HG02973 (cell line): Measurements from ENCODE around the gene RAB3B.
"Not testable (repeated sequence)": the region's sequence is repeated elsewhere in the genome, so short reads cannot be mapped to it uniquely, and the experiment has no call there.

ENCODE experiments used
- ATAC-seq: cut with Tn5 transposase; IDR thresholded peaks from one replicate; pipeline ENCODE4 v1.9.1; 2021; ENCODE audit warnings: moderate library complexity; ENCODE audit not compliant: unreplicated experiment

RAB3B gene

DNA sequence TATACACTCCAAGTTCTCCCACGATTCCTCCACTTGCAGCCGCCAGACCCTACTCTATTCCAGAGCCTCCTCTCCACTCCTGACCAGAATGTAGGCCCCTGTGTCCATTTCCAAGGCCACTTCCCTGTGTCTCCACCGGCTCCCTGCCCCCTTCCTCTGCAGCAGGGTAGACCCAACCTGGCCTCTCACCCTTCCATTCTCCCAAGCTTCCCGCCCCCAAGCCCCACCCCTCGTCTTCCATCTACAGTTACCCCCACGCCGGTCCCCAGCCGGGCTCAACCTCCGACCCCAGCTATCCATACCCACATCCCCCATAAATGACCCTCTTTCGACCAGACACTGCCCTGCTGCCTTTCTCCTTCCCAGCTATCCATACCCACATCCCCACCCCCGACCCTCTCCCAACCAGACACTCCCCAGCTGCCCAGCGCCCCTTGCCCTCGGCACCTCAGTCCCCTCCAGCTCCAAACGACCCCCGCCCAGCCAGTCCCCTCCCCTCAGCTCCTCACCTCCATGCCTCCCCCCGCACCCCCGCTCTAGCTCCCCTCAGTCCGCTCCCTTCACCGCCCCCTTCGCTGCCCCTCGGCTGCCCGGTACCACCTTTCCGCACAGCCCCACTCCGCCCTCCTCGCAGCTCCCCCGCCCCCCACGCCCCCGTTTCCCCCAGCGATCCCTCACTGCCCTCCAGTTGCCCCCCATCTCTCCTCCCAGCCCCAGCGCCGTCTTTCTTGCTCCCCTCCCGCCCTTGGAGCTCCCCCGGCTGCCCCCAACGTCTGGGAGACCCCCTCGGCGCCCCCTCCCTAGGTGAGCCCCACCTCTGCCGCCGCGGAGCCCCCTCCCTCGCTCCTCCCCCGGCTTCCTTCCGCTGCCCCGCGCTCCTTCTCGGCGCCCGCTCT is 670 bp downstream of the RAB3B start:
- ATAC-seq = no peak

DNA sequence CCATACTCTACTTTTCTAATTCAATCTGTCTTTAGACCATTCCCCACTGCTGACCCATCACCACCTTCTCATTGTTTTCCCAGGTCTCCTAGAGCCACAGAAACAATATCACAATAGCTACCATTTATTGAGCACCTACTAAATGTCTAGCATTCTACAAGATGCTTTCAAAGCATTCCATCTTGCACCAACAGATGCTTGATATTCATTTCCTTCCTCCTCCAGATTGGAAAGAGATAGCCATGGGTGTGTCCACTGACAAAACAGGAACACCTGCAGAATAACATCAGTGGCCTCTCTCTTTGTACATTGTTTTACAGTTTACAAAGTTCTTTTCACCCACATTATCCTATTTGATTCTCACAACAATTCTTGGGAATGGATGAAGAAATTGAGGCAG is 2.2 kb downstream of the RAB3B start:
- no peak for ATAC-seq

DNA sequence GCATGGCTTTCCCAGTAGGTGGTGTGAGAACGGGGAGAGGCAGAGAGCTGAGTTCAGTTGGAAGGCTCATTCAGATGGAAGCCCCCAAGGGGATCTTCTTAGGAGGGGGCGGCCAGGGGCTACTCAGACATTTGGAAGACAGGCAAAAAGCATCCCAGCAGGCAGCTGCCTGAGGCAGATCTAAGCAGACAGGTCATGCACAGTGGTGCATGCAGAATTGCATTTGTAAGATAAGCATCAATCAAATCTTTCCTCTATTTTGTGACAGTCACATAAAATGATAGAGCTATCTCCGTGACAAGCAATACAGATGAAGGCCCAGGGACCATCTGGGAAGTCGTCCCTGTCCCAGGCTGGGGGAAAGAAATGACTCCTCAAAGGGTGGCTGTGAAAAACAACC is 3.8 kb downstream of the RAB3B start:
- ATAC-seq = no peak

DNA sequence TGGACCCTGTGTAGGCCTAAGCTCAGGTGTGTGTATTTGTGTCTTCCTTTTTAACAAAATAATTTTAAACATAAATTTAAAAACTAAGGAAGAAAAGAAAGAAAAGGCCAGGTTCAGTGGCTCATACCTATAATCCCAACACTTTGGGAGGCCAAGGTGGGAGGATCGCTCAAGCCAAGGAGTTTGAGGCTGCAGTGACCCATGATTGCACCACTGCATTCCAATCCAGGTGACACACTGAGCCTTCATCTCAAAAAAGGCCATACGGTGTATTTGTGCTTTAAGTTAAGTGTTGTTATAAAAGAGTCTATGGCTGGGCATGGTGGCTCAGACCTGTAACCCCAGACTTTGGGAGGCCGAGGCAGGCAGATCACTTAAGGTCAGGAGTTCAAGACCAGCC is 8.3 kb downstream of the RAB3B start:
- ATAC-seq = no peak

DNA sequence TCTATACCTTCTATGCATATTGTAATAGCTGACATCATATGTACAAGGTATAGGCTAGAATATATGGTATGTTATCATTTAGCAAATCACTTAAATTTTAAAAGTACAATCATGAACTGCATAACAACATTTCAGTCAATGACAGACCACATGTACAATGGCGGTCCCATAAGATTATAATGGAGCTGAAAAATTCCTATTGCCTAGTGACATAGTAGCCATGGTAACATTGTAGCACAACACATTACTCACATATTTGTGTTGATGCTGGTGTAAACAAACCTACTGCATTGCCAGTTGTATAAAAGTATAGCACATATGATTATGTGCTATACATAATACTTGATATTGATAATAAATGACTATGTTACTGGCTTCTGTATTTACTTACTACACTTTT is 8.9 kb downstream of the RAB3B start:
- no peak for ATAC-seq

DNA sequence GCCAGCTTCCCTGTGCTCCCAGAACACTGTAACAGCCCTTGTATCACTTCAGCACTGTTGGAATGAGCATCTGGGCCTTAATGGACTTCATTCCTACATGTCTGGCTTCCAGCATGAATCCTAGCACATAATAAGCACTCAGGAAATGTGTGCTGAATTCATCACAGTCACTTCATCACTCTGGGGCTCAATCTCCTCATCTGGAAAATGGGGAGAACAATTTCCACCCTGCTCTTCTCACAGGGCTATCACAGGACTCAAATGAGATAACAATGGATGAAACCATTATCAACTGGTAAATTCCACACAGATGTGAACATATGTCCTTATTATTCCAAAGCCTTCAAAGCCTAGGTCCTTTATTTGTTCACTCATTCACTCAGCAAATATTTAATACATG is 12.4 kb downstream of the RAB3B start:
- ATAC-seq = no peak

DNA sequence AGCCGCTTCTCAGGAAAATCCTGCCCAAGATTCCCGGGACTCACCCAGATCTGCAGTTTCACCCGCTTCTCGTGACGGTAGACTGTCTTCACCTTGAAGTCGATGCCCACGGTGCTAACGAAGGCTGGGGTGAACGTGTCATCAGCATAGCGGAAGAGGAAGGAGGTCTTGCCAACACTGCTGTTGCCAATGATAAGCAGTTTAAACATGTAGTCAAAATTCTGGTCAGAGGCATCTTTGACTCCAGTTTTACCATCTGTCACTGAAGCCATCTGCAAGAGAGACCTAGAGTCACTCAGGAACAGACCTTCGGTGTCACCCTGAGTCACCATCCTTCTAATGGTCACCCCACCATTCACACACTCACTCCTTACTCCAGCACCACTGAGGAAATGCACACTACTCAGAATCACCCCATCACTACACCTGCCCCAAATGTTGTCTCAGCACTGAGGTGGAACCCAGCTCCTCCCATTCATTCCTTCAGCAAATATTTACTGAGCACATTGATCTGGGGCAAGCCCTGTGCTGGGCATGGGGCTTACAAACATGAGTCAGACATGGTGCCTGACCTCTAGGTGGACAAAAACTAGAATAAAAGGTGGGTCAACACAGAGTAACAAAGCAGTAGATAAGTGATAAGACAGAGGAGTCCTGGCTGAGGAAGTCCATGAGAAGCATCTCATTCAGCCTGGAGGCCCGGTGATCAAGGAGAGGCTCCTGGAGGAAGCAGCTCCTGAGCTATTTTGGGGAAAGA is 13.5 kb downstream of the RAB3B start:
- ATAC-seq = no peak

DNA sequence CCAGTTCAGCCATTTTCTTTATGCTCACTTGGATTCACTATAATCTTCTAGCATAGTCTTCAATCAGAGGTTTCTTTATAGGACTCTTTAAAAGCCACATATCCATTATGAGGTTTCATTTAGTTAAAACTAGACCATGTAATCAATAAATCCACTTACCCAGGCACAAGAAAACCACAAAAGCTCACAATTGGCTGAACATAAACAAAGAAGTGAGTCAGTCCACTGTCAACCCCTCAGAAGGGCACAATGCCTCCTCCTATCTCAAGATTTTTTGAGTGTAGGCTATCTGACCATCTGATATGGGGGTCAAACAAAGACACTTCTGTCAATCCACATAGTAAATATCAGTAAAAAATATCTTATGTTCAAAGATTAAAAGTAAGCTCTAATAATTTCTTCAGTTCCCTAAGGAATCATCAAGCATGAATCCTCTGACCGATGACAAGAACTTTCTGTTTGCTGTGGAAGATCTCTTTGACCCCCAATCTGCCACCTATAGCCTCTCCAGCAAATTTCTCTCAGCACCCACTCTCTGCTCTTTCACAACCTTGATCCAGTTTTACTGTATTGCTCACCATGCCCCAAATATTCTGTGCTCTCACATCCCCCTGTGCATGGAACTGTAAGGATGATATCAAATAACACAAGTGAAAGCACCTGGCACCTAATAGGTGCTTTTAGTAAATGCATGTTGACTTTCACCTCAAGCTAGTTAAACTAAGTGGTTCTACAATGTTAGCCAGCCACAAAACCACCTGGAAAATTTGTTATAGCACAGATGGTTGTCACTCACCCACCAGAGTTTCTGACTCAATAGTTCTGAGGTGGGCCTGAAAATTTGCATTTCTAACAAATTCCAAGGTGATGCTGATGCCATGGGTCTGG is 16.7 kb downstream of the RAB3B start:
- ATAC-seq = no peak

DNA sequence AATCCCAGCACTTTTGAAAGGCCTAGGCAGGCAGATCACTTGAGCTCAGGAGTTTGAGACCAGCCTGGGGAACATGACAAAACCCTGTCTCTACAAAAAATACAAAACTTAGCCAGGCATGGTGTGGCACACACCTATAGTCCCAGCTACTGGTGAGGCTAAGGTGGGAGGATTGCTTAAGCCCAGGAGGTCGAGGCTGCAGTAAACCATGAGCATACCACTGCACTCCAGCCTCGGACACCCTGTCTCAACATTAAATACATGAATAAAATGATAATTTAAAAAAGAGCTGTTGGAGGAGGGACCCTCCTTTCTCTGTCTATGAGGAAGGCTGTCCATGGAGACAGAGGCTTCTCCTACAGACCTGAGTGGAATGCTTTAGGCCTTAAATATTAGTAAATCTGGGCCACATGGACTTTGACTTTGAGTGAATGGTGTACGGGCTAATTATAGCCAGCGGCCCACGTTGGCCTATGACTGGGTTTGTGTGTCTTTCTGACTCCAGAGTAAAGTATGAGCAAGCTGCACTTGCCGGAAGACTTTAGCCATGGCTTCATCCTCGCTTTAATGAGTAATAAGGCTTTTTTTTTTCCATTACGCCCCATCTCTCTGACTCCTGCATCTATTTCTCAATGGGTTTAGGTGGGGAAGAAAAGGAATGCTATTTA is 21.3 kb downstream of the RAB3B start:
- ATAC-seq = no peak

DNA sequence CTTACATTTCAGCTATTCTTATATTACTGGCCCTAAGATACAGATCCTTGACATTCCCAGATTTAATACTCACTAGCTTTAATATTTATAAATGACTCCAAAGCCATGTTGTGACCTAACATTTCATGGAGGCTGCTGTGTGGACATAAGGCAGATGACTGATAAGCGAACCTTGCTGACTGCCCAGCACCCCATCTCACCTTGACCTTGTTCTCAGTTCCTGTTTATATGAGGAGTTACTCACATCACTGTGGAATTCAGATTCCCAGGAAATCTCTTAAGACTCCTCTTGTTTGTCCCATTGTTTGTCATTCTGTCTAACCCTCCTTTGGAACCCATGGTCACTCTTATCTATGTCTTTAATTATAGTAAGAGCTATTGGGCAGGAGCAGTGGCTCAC is 21.9 kb downstream of the RAB3B start:
- ATAC-seq = no peak

DNA sequence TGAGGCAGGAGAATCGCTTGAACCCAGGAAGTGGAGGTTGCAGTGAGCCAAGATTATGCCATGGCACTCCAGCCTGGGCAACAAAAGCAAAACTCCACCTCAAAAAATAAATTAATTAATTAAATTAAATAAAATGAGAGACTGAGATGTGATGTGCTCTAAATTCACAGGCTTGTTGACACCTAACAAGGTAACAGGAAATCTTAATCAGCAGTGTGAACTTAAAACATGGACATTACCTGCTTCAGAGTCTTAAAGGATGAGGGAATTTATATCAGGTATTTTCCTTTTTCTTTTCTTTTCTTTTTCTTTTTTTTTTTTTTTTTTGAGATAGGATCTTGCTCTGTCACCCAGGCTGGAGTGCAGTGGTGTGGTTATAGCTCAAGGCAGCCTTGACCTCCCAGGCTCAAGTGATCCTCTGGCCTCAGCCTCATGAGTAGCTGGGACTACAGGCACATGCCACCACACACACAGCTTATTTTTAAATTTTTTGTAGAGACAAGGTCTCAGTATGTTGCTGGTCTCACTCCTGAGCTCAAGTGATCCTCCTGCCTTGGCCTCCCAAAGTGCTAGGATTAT is 23.2 kb downstream of the RAB3B start:
- not testable (repeated sequence) for ATAC-seq

DNA sequence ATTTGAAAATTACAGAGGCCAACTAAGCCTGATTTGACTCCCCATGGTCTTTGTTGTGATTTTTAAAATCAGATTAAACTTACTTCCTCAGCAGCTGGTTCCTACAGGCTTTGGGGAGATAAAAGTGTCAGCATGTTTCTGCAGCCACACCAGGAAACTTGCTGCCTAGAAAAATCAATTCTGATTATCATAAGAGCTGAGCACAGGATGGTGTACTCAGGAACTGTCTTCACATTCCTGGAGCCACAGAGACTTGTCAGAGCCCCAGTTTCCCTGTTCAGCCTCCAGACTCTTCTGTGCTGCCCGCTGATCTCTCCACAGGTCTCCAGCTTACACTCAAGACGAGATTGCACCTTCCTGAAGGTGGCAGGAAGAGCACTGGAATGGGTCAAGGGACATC is 23.9 kb downstream of the RAB3B start:
- ATAC-seq = no peak

DNA sequence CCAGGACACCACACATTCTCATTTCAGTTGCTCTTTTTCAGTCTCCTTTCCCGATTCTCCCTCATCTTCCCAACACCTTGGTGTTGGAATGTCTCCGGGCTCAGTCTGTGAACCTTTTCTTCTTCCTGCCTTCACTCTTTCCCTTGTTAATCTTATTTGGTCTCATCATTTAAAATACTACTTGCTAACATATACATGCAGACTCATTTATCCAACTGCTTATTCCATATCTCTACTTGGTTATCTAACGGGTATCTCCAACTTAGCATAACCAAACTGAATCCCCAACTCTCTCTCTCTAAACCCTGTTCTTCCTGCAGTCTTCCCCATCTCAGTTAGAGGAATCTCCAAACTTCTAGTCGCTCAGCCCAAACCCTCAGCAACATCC is 26.2 kb downstream of the RAB3B start:
- ATAC-seq = no peak

DNA sequence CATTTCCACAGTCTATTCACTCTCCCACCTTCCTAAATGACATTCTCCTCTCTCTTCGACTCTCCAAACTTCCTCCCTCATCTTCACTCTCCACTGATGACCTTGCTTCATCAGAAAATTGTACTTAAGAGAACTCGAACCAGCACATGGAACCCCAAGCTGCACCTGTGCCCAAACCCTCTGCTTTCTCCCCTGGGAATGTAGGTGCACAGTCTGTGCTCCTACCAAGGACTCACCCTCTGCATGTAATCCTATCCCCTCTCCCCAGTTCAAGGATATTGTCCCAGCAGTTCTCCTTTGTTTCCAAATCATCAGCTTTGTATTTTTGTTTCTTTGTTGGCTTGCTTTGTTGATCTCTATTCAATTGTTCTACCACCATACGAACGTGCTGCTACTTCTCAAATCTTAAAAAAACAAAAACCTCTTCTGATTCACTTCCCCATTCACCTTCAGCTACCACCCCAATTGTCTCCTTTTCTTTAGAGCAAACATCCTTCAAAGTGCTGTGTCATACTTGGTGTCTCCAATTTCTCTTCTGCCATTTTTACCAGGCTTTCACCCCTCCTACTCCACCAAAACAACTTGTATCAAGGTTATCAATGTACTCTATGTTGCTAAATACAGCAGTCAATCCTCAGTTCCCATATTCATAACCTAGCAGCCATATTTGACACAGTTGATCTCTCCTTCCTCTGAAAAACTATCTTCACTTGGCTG is 26.8 kb downstream of the RAB3B start:
- no peak for ATAC-seq

DNA sequence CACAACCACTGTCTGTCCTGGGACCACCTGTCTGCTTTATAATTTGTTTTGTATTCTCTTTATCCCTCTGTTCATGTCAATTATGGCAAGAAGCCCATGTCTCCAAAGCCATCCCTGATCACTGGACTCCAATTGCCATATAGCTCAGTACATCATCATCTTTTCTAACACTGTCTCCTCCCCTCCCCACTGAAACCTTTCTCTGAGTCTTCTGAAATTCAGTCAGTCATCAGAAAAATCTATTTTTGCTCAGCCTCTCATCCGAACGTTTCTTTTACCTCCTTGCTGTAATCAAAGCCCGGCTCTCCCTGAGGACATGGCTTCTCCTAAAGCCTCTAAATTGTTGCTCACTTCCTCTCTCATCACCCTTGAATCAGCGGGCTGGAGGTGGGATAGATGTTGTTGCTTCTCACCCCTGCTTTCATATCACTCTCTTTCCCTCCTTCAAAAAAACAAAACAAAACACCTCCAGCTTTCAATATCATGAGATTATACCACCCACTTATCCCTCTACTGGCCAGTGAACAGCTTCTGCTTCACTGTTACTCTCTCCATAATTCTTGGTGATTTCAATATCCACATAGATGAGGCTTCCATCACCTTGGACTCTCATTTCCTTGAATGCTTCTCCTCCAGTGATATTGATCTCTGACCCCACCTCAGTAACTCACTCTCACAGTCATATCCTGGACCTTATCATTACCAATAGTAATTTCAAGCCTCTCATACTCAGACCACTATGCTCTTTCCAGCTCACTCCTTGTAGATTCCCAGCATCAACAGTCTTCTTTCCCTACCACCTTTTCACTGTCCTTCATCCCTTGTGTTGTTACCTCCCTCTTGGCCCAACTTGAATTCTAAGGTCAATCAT is 27.8 kb downstream of the RAB3B start:
- no peak for ATAC-seq

DNA sequence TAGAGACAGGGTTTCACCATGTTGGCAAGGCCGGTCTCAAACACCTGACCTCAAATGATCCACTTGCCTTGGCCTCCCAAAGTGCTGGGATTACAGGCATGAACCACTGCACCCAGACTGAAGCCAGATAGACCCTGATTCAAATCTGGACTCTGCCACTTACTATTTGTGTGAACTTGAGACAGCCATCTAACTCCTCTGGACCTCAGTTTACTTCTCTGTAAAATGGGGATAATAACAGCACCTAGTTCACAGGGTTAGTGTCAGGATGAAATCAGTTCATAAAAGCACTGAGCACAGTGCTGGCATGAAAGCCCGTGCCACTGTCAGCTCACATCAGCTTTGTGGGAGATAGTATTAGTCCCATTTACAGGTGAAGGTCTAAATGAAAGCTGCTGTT is 28.5 kb downstream of the RAB3B start:
- no peak for ATAC-seq

DNA sequence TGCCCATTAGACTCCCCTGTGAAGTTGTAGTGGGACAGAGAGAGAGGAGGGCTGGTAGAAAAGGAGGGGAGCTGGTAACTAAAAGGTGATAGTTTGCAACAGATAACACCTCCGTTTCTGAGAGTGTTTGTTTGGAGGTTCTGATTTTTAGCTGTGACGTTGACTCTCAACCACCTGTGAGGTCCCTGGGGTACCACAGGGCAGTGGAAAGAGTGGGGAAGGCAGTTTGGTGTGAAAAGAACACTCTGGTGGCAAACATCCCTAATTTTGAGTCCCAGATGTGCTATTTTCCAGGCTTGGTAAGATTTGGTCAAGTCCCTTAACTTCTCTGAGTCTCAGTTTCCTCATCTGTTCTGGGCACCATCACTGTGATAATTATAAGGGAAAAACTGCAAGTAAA is 29.3 kb downstream of the RAB3B start:
- no peak for ATAC-seq

DNA sequence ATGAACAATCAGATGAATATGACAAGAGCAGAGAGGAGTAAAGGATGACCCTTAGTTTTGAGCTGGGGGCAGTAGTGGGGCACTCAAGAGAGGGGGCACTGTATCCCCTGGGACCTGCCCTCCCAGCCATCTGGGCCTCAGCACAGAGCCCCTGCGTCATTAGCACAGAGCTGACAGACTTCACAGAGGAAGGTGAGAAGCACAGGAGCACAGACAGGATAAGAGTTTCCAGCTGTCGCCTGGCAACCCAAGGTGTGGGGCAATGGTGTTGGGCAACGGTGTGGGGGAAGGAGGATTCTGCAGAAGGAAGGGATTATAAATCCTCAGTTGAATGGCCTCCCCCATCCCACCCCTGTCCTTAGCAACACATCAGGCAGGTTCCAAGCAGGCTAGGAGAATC is 30.2 kb downstream of the RAB3B start:
- no peak for ATAC-seq

DNA sequence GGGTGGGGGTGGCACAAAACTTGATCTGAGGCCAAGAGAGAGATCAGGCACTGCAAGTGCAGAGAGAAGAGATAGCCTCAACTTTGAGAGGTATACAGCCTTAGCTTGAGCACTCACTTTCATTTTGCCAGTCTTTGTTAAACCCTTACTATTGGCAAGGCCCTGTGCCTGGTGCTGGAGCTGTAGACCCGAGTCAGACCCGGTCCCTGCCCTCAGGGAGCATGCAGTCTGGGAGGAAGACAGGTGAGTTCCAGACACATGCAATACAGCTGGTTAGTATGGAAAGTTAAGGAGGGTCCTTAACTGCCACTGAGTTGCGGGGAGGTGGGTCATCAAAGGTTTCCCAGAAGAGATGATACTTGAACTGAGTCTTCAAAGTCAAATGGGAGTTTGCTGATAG is 31.7 kb downstream of the RAB3B start:
- ATAC-seq = no peak
